Caco-2 (cell line): ENCODE measurements around the gene MREG. TPM values are rescaled to one million over a fixed set of nuclear protein-coding genes. Genes with fewer than 3 reads are reported as not detected.
"Not testable (repeated sequence)": the region's sequence is repeated elsewhere in the genome, so short reads cannot be mapped to it uniquely, and the experiment has no call there.

Experiments used
- BruUV-seq: library from RNA; stranded (reverse); fragments of 400-500 nt; replicated peaks from 2 replicates; lab custom pipeline; 2021; lab: Mats Ljungman, UMichigan
- CTCF ChIA-PET: fragments of 300-600 bp; sonication (Branson Sonifier 250); formaldehyde crosslinking; loops from one replicate; lab custom pipeline; 2022; ENCODE audit warnings: antibody characterized with exemption; lab: Charles Lee
- POLR2A ChIA-PET: fragments of 300-600 bp; sonication (Branson Sonifier 250); formaldehyde crosslinking; loops from one replicate; lab custom pipeline; 2022; ENCODE audit warnings: antibody characterized with exemption; lab: Charles Lee
- DNase-seq, 2 experiments: peaks; one replicate each; pipeline versions ENCODE4 v3.0.0 to v3.0.0-alpha.2; 2020 to 2022
- H3K27me3 ChIP-seq: replicated peaks from 2 replicates; pipeline ENCODE4 v1.6.0; 2011; ENCODE audit warnings: low read length; ENCODE audit not compliant: control insufficient read depth, insufficient read depth
- H3K36me3 ChIP-seq: 2 replicates; pipeline ENCODE4 v1.5.1; 2011; ENCODE audit warnings: low read length; ENCODE audit not compliant: control insufficient read depth, insufficient read depth
- H3K4me1 ChIP-seq: fragments of 250-450 bp; sonication (Bioruptor Pico); 2 replicates; pipeline ENCODE4 v1.5.1; 2020; ENCODE audit warnings: mild to moderate bottlenecking
- H3K4me3 ChIP-seq: 2 replicates; pipeline ENCODE4 v1.5.1; 2011; ENCODE audit warnings: low read depth, mild to moderate bottlenecking, control low read depth, low read length
- H3K9me3 ChIP-seq: fragments of 250-450 bp; sonication (Bioruptor Pico); 2 replicates; pipeline ENCODE4 v1.5.1; 2020; ENCODE audit warnings: mild to moderate bottlenecking, moderate library complexity
- H3K27ac Mint-ChIP-seq: one replicate; pipeline ENCODE4 v1.8.0; 2022; ENCODE audit warnings: mixed read lengths; ENCODE audit not compliant: unreplicated experiment
- H3K27me3 Mint-ChIP-seq: one replicate; pipeline ENCODE4 v1.8.0; 2022; ENCODE audit warnings: mixed read lengths; ENCODE audit not compliant: insufficient read depth, unreplicated experiment
- H3K36me3 Mint-ChIP-seq: one replicate; pipeline ENCODE4 v1.8.0; 2022; ENCODE audit warnings: mild to moderate bottlenecking, mixed read lengths; ENCODE audit not compliant: insufficient read depth, unreplicated experiment
- H3K4me1 Mint-ChIP-seq: one replicate; pipeline ENCODE4 v1.8.0; 2022; ENCODE audit warnings: low read depth, mixed read lengths; ENCODE audit not compliant: unreplicated experiment
- H3K4me3 Mint-ChIP-seq: one replicate; pipeline ENCODE4 v1.8.0; 2022; ENCODE audit warnings: mild to moderate bottlenecking, moderate library complexity, mixed read lengths; ENCODE audit not compliant: unreplicated experiment
- H3K9me3 Mint-ChIP-seq: one replicate; pipeline ENCODE4 v1.8.0; 2022; ENCODE audit warnings: mixed read lengths; ENCODE audit not compliant: unreplicated experiment
- intact Hi-C: fragments of 100-400 bp; cut with micrococcal nuclease; formaldehyde crosslinking; loops from one replicate; pipeline ENCODE4 v1.10.0; 2022; ENCODE audit not compliant: unreplicated experiment
- total RNA-seq: library from RNA; stranded (reverse); gene quantifications from 2 replicates; pipeline ENCODE4 v1.2.3, GENCODE V29; 2022
- TF ChIP-seq, protein P1 (sequence below), 2 experiments: fragments of 200-600 bp in 1 of 2; IDR thresholded peaks; 1 replicate in 1 of 2; 2 replicates in 1 of 2; pipeline versions ENCODE4 v1.5.1 to v1.8.0; 2011 to 2022; ENCODE audit warnings: antibody characterized with exemption in 1 of 2, control low read depth in 1 of 2, inconsistent platforms in 1 of 2, low read depth in 1 of 2, low read length in 1 of 2, mild to moderate bottlenecking in 1 of 2, moderate library complexity in 1 of 2; ENCODE audit not compliant: insufficient read depth in 1 of 2, severe bottlenecking in 1 of 2, unreplicated experiment in 1 of 2

Gene MREG
- total RNA-seq, 1 experiment from 2014 or later: 43.8 TPM

DNA sequence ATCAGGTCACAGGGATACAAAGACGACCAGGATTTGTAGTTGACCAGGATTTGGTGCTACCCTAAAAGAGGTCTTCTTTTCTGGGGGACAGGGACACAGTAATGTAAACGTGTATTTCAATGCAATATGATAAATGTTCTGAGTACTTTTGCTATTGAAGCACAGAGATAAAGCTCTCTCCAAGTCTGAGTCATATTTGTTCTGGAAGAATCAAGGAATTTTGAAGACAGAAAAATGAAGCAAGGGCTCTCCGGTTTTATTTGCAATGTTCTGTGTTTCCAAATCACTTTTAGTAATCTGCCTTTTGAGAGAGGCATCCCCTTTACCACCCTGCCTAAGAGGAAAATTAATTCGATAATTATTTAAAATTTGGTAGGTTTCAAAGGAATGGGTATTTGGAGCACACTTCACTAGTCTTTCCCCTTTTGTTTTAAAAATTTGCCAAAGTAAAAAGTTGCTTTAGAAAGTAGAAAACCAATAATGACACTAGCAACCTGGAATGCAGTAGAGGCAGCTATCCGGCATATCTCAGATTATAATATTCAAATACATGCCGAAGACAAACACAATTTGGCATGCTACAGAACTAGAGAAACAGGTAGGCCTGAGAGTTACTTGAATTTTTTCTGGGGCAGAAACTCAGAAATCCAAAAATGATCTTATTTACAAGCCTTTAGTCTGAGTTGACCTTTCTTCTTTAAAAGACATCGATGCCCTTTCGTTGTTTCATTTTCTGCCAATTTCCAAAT, 82.7 kb downstream of the MREG start:
- TSS peak; percentile 76 for BruUV-seq
- H3K9me3 ChIP-seq: no peaks in the 10 kb centered on the region
- H3K4me3 ChIP-seq: no peak overlapping the region
- ChIA-PET CTCF (interaction anchor here (0.6 to 1.8 kb wide), 8 partner anchors 10 to 970 kb away, joined by 3 to 7 read pairs (median 3); partner anchors contain the start of genes PECR and TMEM169), POLR2A (interaction anchor here (0.6 kb wide), 1 partner anchor 100 kb away, joined by 3 read pairs; no protein-coding TSS in a partner anchor)
- no peaks in the 10 kb centered on the region for H3K27me3 ChIP-seq
- intact Hi-C loops: loop anchor here (1.0 to 5.0 kb wide), 5 partner anchors 136 to 970 kb away; no protein-coding TSS in a partner anchor
- Mint-ChIP-seq H3K4me1 (peaks cover 27% of the 10 kb centered on the region), H3K36me3 (peaks cover 24% of the 10 kb centered on the region), H3K4me3 (peak overlapping the region; percentile 13), H3K27ac (peak overlapping the region; percentile 82), H3K9me3 (peaks cover 10% of the 10 kb centered on the region), H3K27me3 (no peaks in the 10 kb centered on the region)
- no peaks in the 10 kb centered on the region for H3K36me3 ChIP-seq
- peak in 1 of 2 experiments; percentile 43 for DNase-seq
- peaks cover 27% of the 10 kb centered on the region for H3K4me1 ChIP-seq
- TF ChIP-seq, protein P1, sequence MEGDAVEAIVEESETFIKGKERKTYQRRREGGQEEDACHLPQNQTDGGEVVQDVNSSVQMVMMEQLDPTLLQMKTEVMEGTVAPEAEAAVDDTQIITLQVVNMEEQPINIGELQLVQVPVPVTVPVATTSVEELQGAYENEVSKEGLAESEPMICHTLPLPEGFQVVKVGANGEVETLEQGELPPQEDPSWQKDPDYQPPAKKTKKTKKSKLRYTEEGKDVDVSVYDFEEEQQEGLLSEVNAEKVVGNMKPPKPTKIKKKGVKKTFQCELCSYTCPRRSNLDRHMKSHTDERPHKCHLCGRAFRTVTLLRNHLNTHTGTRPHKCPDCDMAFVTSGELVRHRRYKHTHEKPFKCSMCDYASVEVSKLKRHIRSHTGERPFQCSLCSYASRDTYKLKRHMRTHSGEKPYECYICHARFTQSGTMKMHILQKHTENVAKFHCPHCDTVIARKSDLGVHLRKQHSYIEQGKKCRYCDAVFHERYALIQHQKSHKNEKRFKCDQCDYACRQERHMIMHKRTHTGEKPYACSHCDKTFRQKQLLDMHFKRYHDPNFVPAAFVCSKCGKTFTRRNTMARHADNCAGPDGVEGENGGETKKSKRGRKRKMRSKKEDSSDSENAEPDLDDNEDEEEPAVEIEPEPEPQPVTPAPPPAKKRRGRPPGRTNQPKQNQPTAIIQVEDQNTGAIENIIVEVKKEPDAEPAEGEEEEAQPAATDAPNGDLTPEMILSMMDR (IDR thresholded peaks at IDR 0.05; ENCODE audit: insufficient read depth in 1 of 2, low read depth in 1 of 2, low read length in 1 of 2, severe bottlenecking in 1 of 2, unreplicated experiment in 1 of 2): no peak

DNA sequence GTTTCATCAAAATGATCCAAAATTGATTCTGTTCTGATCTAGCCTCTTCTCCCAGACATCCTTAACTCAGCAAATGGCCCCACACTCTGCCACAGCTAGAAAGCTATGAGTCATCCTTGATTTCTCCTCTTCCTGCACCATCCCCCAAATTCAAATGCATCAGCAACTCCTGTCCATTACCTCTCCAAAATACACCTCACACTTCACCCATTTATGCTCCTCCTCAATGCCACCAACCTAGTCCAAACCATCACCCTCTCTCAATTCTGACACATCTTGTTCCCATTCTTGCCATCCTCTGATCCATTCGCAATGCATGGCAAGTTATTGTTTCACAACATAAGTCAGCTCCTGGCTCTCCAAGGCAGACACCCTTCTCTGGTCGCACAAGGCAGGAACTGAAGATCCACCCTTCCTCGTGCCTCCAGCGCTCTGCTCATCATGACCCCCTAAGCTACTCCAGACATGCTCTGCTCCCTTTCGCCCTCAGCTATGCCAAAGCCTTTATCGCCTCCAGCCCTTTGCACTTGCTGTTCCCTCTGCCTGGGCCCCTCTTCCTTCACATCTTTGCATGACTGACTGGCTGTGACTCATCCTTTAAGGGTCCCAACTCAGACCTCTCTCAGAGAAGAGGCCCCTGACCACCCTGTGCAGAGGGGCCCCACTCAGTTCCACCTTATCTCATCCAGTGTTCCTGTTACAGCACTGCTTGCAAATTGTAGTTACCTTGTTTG, 83.6 kb downstream of the MREG start:
- H3K4me3 ChIP-seq: no peak overlapping the region
- peak; percentile 18 to 42 for DNase-seq
- intact Hi-C loops: loop anchor here (2.0 to 5.0 kb wide), 3 partner anchors 533 to 657 kb away; no protein-coding TSS in a partner anchor
- H3K4me1 Mint-ChIP-seq: peaks cover 34% of the 10 kb centered on the region
- peaks cover 27% of the 10 kb centered on the region for H3K4me1 ChIP-seq
- no TSS peak for BruUV-seq
- H3K36me3 ChIP-seq: no peaks in the 10 kb centered on the region
- H3K4me3 Mint-ChIP-seq: peak overlapping the region; percentile 13
- no peaks in the 10 kb centered on the region for H3K27me3 ChIP-seq
- H3K27ac Mint-ChIP-seq: peak overlapping the region; percentile 82
- ChIA-PET POLR2A (no interaction called here), CTCF (no interaction called here)
- TF ChIP-seq, protein P1 (IDR thresholded peaks at IDR 0.05; ENCODE audit: insufficient read depth in 1 of 2, low read depth in 1 of 2, low read length in 1 of 2, severe bottlenecking in 1 of 2, unreplicated experiment in 1 of 2): no peak
- H3K9me3 ChIP-seq: no peaks in the 10 kb centered on the region
- peaks cover 24% of the 10 kb centered on the region for H3K36me3 Mint-ChIP-seq
- H3K27me3 Mint-ChIP-seq: no peaks in the 10 kb centered on the region
- peaks cover 3% of the 10 kb centered on the region for H3K9me3 Mint-ChIP-seq

DNA sequence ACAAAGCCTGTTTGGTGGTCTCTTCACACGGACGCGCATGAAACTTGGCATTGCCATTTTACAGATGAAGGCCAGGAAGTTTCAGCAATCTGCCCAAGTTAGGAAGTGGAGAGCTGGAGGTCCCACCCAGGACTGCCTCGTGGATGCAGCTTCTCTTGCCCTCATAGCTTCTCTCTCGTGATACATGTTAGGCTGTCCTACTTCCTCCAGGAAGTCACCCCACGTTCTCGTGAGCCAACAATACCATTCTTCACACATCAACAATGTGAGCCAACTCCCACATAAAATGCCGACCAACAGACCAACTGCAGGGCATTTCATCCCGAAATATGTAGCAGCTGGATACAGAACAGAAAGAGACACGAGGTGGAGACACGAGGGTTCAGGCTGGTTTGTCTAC, 85.3 kb downstream of the MREG start:
- Mint-ChIP-seq H3K27me3 (no peaks in the 10 kb centered on the region), H3K36me3 (peaks cover 18% of the 10 kb centered on the region), H3K27ac (no peak overlapping the region), H3K4me1 (peaks cover 34% of the 10 kb centered on the region), H3K9me3 (no peaks in the 10 kb centered on the region), H3K4me3 (no peak overlapping the region)
- H3K9me3 ChIP-seq: no peaks in the 10 kb centered on the region
- H3K4me3 ChIP-seq: no peak overlapping the region
- no TSS peak for BruUV-seq
- H3K36me3 ChIP-seq: no peaks in the 10 kb centered on the region
- ChIA-PET POLR2A (no interaction called here), CTCF (no interaction called here)
- peaks cover 27% of the 10 kb centered on the region for H3K4me1 ChIP-seq
- TF ChIP-seq, protein P1 (IDR thresholded peaks at IDR 0.05; ENCODE audit: insufficient read depth in 1 of 2, low read depth in 1 of 2, low read length in 1 of 2, severe bottlenecking in 1 of 2, unreplicated experiment in 1 of 2): no peak
- H3K27me3 ChIP-seq: no peaks in the 10 kb centered on the region
- intact Hi-C loops: no loop called here
- DNase-seq: no peak

DNA sequence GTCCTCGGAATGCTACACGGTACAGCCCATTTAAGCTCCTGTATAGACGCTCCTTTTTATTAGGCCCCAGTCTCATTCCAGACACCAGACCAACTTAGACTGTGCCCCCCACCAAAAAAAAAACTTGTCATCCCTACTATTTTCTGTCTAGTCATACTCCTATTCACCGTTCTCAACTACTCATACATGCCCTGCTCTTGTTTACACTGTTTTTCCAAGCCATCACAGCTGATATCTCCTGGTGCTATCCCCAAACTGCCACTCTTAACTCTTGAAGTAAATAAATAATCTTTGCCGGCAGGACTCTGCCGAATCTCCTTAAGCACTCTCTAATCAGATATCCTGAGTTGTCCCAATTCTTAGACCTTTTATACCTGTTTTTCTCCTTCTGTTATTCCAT, 86.4 kb downstream of the MREG start:
- intact Hi-C loops, H3K4me3 ChIP-seq, BruUV-seq, H3K9me3 ChIP-seq, DNase-seq, H3K27me3 ChIP-seq, CTCF ChIA-PET, POLR2A ChIA-PET, H3K27me3 Mint-ChIP-seq, H3K4me3 Mint-ChIP-seq, H3K9me3 Mint-ChIP-seq, H3K36me3 ChIP-seq: not testable (repeated sequence)
- H3K27ac Mint-ChIP-seq: peak overlapping the region; percentile 20
- peaks cover 21% of the 10 kb centered on the region for H3K36me3 Mint-ChIP-seq
- peaks cover 27% of the 10 kb centered on the region for H3K4me1 ChIP-seq
- peaks cover 34% of the 10 kb centered on the region for H3K4me1 Mint-ChIP-seq
